Epithelial cell of prostate (primary cell): ENCODE measurements around the gene NRG2.

Experiments
- DNase-seq: peaks from one replicate; pipeline ENCODE4 v3.0.0-alpha.2; 2011; ENCODE audit warnings: low read depth, low spot score
- H3K27ac ChIP-seq: fragments of 450-650 bp; 2 replicates; pipeline ENCODE4 v1.5.1; 2017; ENCODE audit warnings: mild to moderate bottlenecking

The NRG2 gene

GRCh38 chr5:139914218-139914807 lies 128.8 kb downstream of the NRG2 start:
- H3K27ac ChIP-seq, result no peak overlapping the region
- DNase-seq, result peak; percentile 61

GRCh38 chr5:139912804-139913203 lies 130.3 kb downstream of the NRG2 start:
- H3K27ac ChIP-seq, result no peak overlapping the region
- DNase-seq, result no peak

- no peak for DNase-seq
- H3K27ac ChIP-seq, result no peak overlapping the region
Measured at GRCh38 chr5:139912158-139912557, 130.9 kb downstream of the NRG2 start.

- no peak overlapping the region for H3K27ac ChIP-seq
Measured at GRCh38 chr5:139911425-139912120, 131.5 kb downstream of the NRG2 start.

GRCh38 chr5:139910901-139911300 lies 132.2 kb downstream of the NRG2 start:
- DNase-seq, result no peak
- H3K27ac ChIP-seq, result no peak overlapping the region

More at GRCh38 chr5:139911425-139912120, 131.5 kb downstream of the NRG2 start:
- no peak for DNase-seq

- H3K27ac ChIP-seq, result no peak overlapping the region
- no peak for DNase-seq
Measured at GRCh38 chr5:139910036-139910435, 133.1 kb downstream of the NRG2 start.

- DNase-seq, result no peak
- no peak overlapping the region for H3K27ac ChIP-seq
Measured at GRCh38 chr5:139908749-139909148, 134.3 kb downstream of the NRG2 start.

GRCh38 chr5:139906661-139907060 lies 136.4 kb downstream of the NRG2 start:
- DNase-seq, result no peak
- H3K27ac ChIP-seq, result no peak overlapping the region

- no peak for DNase-seq
- no peak overlapping the region for H3K27ac ChIP-seq
Measured at GRCh38 chr5:139904816-139905661, 138.1 kb downstream of the NRG2 start.

GRCh38 chr5:139904566-139904815 lies 138.6 kb downstream of the NRG2 start:
- no peak overlapping the region for H3K27ac ChIP-seq
- DNase-seq, result no peak

GRCh38 chr5:139903795-139904565 lies 139.1 kb downstream of the NRG2 start:
- H3K27ac ChIP-seq, result no peak overlapping the region
- no peak for DNase-seq

- DNase-seq, result no peak
Measured at GRCh38 chr5:139903450-139903794, 139.7 kb downstream of the NRG2 start.

GRCh38 chr5:139901986-139902385 lies 141.1 kb downstream of the NRG2 start:
- no peak overlapping the region for H3K27ac ChIP-seq
- no peak for DNase-seq

More at GRCh38 chr5:139903450-139903794, 139.7 kb downstream of the NRG2 start:
- H3K27ac ChIP-seq, result no peak overlapping the region

- no peak for DNase-seq
- no peak overlapping the region for H3K27ac ChIP-seq
Measured at GRCh38 chr5:139901251-139901575, 141.9 kb downstream of the NRG2 start.

- H3K27ac ChIP-seq, result no peak overlapping the region
- DNase-seq, result no peak
Measured at GRCh38 chr5:139900546-139901250, 142.4 kb downstream of the NRG2 start.

GRCh38 chr5:139898981-139899380 lies 144.1 kb downstream of the NRG2 start:
- H3K27ac ChIP-seq, result no peak overlapping the region
- no peak for DNase-seq

- no peak for DNase-seq
- no peak overlapping the region for H3K27ac ChIP-seq
Measured at GRCh38 chr5:139897982-139898381, 145.1 kb downstream of the NRG2 start.

- DNase-seq, result no peak
- H3K27ac ChIP-seq, result no peak overlapping the region
Measured at GRCh38 chr5:139897342-139897741, 145.8 kb downstream of the NRG2 start.

- no peak for DNase-seq
- H3K27ac ChIP-seq, result no peak overlapping the region
Measured at GRCh38 chr5:139896718-139897117, 146.4 kb downstream of the NRG2 start.

- no peak for DNase-seq
- no peak overlapping the region for H3K27ac ChIP-seq
Measured at GRCh38 chr5:139895647-139896046, 147.5 kb downstream of the NRG2 start.
